BE2C (cell line): ENCODE data around the gene NPHP4.

Experiments
- DNase-seq: peaks from one replicate; pipeline ENCODE4 v3.0.0-alpha.2; 2020
- H3K27me3 ChIP-seq: fragments of 250-450 bp; sonication (Bioruptor Pico); 2 replicates; pipeline ENCODE4 v1.5.1; 2020; ENCODE audit warnings: mild to moderate bottlenecking
- H3K36me3 ChIP-seq: fragments of 250-450 bp; sonication (Bioruptor Pico); 2 replicates; pipeline ENCODE4 v1.5.1; 2020; ENCODE audit warnings: mild to moderate bottlenecking
- H3K4me1 ChIP-seq: fragments of 250-450 bp; sonication (Bioruptor Pico); 2 replicates; pipeline ENCODE4 v1.5.1; 2020
- H3K4me3 ChIP-seq: 2 replicates; pipeline ENCODE4 v1.5.1; 2011; ENCODE audit warnings: low read depth, low read length
- H3K9me3 ChIP-seq: fragments of 250-450 bp; sonication (Bioruptor Pico); 2 replicates; pipeline ENCODE4 v1.5.1; 2020
- TF ChIP-seq, protein P1 (sequence below): IDR thresholded peaks from 2 replicates; pipeline ENCODE4 v1.5.1; 2012; ENCODE audit warnings: mild to moderate bottlenecking, low read depth, low read length

Gene NPHP4

DNA sequence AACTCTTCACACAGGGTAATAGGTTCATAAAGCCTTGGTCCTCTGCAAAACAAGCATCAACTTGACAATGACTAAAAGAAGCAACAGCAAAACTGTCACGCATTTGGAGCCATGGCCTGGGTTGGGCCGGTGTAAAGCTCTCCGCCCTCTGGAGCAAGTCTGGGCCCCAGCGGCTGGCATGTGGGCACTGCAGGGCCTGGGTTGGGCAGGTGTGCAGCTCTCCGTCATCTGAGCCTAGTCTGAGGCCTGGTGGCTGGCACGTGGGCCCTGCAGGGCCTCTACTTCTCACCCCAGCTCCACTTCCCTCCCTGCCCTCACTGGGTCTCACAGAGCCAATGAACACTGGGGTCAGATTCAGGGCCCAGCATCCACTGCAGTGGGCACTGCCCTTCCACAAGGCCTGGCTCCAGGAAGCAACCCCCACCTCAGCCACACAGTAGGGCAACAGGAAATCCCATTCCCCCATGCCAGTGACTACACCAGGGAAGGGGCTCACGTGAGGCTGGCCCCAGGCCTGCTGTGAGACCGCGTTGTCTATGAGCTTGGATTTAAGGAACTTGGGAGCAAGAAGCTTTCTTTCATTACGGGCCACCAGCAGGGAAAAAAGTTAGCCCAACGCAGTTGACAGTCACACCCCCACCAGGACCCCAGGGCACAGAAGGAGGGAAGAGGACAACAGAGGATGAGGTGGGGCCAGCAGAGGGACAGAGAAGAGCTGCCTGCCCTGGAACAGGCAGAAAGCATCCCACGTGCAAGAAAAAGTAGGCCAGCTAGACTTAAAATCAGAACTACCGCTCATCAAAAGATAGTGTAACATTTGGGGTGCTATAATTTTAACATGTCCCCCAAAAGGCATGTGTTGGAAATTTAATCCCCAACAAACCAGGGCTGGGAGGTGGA is 52.7 kb downstream of the NPHP4 start:
- H3K4me3 ChIP-seq = no peak overlapping the region
- no peaks in the 10 kb centered on the region for H3K27me3 ChIP-seq
- DNase-seq = no peak
- no peaks in the 10 kb centered on the region for H3K4me1 ChIP-seq
- no peaks in the 10 kb centered on the region for H3K9me3 ChIP-seq
- no peaks in the 10 kb centered on the region for H3K36me3 ChIP-seq
- TF ChIP-seq, protein P1, sequence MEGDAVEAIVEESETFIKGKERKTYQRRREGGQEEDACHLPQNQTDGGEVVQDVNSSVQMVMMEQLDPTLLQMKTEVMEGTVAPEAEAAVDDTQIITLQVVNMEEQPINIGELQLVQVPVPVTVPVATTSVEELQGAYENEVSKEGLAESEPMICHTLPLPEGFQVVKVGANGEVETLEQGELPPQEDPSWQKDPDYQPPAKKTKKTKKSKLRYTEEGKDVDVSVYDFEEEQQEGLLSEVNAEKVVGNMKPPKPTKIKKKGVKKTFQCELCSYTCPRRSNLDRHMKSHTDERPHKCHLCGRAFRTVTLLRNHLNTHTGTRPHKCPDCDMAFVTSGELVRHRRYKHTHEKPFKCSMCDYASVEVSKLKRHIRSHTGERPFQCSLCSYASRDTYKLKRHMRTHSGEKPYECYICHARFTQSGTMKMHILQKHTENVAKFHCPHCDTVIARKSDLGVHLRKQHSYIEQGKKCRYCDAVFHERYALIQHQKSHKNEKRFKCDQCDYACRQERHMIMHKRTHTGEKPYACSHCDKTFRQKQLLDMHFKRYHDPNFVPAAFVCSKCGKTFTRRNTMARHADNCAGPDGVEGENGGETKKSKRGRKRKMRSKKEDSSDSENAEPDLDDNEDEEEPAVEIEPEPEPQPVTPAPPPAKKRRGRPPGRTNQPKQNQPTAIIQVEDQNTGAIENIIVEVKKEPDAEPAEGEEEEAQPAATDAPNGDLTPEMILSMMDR = no peak

DNA sequence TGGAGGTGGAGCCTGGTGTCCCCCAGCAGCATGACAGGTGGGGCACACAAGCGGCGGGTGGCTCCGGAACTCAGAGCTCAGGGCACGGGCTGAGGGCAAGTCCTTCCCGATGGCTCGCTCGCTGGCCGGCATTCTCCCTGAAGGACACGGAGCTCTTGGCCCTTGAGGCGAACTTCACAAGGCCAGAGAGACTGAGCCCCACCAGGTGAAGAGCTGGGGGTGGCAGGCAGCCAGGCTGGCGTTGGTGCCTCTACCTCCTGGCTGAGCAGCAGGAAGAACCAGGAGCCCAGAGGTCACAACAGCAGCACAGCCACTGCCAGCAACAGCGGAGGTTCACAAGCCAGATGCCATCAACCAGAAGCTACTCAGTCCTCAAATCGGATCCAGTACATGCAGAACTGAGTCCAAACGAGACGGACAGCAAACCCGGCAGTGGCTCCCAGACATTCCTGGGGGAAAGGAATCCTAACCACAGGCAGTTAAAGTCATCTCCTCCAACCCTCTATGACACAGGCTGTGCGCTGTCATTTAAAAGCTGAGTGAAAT is 54.1 kb downstream of the NPHP4 start:
- H3K4me1 ChIP-seq = no peaks in the 10 kb centered on the region
- H3K4me3 ChIP-seq = no peak overlapping the region
- no peak for DNase-seq
- H3K9me3 ChIP-seq = no peaks in the 10 kb centered on the region
- no peaks in the 10 kb centered on the region for H3K27me3 ChIP-seq
- H3K36me3 ChIP-seq = no peaks in the 10 kb centered on the region
- TF ChIP-seq, protein P1 = no peak

DNA sequence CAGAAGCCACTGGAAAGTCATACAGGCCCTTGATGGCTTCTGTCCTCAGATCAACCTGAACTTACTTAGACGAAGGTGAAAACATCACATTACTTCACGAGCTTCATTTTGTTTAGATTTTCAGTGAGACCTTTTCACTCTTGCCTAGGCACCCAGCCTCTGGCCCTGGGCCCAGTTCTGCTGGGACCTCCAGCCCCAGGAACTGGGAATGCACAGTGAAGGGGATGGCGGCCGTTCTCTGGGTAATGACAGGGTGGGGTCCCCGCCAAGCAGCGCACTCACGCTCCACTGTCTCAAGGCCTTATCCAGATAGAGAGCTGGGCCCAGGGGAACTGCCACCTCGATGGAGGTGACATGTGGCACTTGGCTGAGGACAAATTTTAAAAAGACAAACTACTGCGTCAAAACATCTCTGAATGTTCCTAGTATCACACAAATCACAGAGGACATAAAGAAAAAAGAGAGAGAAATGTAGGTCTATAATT is 54.8 kb downstream of the NPHP4 start:
- H3K4me3 ChIP-seq = no peak overlapping the region
- no peaks in the 10 kb centered on the region; the same call in 1 of the 2 replicates for H3K36me3 ChIP-seq
- no peaks in the 10 kb centered on the region for H3K27me3 ChIP-seq
- no peaks in the 10 kb centered on the region for H3K4me1 ChIP-seq
- no peaks in the 10 kb centered on the region for H3K9me3 ChIP-seq
- TF ChIP-seq, protein P1 = no peak
- no peak for DNase-seq

DNA sequence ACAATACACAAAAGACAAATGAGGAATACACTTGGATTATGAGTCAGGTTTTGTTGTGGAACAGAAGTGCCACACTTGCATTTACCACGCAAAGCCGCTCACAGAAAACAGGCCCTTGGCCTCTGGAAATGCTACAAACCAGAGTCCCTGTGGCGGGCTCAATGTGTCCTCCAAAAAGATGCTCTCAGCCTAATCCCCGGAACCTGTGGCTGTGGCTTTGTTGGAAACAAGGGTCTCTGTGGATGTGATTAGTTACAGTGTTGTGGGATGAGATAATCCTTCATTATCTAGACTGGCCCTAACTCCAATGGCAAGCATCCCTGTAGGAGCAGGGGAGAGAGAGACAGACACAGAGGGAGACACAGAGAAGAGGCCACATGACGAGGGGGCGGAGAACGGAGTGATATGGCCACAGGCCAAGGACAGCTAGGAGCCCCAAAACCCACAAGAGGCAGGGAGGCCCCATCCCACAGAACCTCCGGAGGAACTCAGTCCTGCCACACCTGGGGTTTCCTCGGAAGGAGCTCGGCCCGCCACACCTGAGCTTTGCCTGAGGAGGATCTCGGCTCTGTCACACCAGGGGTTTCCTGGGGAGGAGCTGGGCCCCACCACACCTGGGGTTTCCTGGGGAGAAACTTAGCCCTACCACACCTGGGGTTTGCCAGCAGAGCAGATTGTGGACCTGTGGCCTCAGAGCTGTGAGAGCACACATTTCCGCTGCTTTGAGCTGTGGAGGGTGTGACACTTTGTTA is 55.4 kb downstream of the NPHP4 start:
- DNase-seq = no peak
- TF ChIP-seq, protein P1 = no peak
- Histone ChIP-seq H3K4me3 (no peak overlapping the region), H3K36me3 (no peaks in the 10 kb centered on the region; the same call in 1 of the 2 replicates), H3K4me1 (no peaks in the 10 kb centered on the region), H3K9me3 (no peaks in the 10 kb centered on the region), H3K27me3 (no peaks in the 10 kb centered on the region)

DNA sequence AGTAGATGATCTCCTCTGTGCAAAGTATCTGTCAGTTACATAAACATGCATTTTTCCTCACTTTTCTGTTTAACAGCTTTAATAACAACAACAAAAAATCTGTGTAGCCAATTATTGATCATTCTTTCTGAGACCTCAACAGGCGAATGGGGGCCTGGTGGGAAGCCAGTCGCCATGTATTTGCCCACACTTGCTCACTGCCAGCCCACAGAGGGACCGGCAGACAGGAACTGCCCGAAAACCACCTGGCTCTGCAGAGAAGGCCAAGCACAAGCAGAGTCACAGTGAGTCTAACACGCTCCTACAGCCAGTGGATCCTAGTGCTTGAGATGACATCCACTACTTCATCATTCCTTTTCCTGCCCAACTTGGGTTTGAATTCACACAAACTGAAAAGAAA is 56.1 kb downstream of the NPHP4 start:
- TF ChIP-seq, protein P1 = no peak
- Histone ChIP-seq H3K36me3 (no peaks in the 10 kb centered on the region; the same call in 1 of the 2 replicates), H3K4me1 (no peaks in the 10 kb centered on the region), H3K9me3 (no peaks in the 10 kb centered on the region), H3K27me3 (no peaks in the 10 kb centered on the region), H3K4me3 (no peak overlapping the region)
- DNase-seq = no peak
